H9 (cell line): ENCODE results near the gene LGALS4. TPM values are rescaled to one million over a fixed set of nuclear protein-coding genes. Genes with fewer than 3 reads are reported as not detected.
"Not testable (repeated sequence)": the region's sequence is repeated elsewhere in the genome, so short reads cannot be mapped to it uniquely, and the experiment has no call there.

ENCODE experiments used
- DNase-seq: peaks from one replicate; pipeline ENCODE4 v3.0.0-alpha.2; 2017
- H2AFZ ChIP-seq: one replicate; pipeline ENCODE4 v1.6.1; 2013; ENCODE audit warnings: mild to moderate bottlenecking, low read length, control low read depth, moderate library complexity
- H2AK5ac ChIP-seq: 2 replicates; pipeline ENCODE4 v1.6.1; 2013; ENCODE audit warnings: low read length, control low read depth, mixed read lengths; ENCODE audit not compliant: insufficient read length
- H2BK120ac ChIP-seq: one replicate; pipeline ENCODE4 v1.6.1; 2013; ENCODE audit warnings: low read depth, mild to moderate bottlenecking, low read length, control low read depth, inconsistent platforms; ENCODE audit not compliant: poor library complexity, severe bottlenecking
- H2BK12ac ChIP-seq: 2 replicates; pipeline ENCODE4 v1.6.1; 2013; ENCODE audit warnings: low read length, control low read depth, mixed read lengths, low read depth; ENCODE audit not compliant: insufficient read length
- H2BK15ac ChIP-seq: 2 replicates; pipeline ENCODE4 v1.6.1; 2013; ENCODE audit warnings: low read depth, low read length, control low read depth
- H2BK20ac ChIP-seq: one replicate; pipeline ENCODE4 v1.6.1; 2013; ENCODE audit warnings: low read depth, mild to moderate bottlenecking, low read length, control low read depth, inconsistent platforms; ENCODE audit not compliant: poor library complexity, severe bottlenecking
- H2BK5ac ChIP-seq: 2 replicates; pipeline ENCODE4 v1.6.1; 2013; ENCODE audit warnings: low read length, control low read depth, mixed read lengths; ENCODE audit not compliant: insufficient read length
- H3K14ac ChIP-seq: 2 replicates; pipeline ENCODE4 v1.6.1; 2013; ENCODE audit warnings: low read length, control low read depth; ENCODE audit not compliant: insufficient read depth
- H3K18ac ChIP-seq: 2 replicates; pipeline ENCODE4 v1.6.1; 2013; ENCODE audit warnings: low read depth, mild to moderate bottlenecking, mixed read lengths, low read length, control low read depth; ENCODE audit not compliant: insufficient read length
- H3K23ac ChIP-seq: 2 replicates; pipeline ENCODE4 v1.6.1; 2013; ENCODE audit warnings: low read length, control low read depth, mixed read lengths, low read depth; ENCODE audit not compliant: insufficient read length
- H3K23me2 ChIP-seq: 2 replicates; pipeline ENCODE4 v1.6.1; 2013; ENCODE audit warnings: low read depth, mild to moderate bottlenecking, mixed read lengths, low read length, control low read depth; ENCODE audit not compliant: insufficient read length, poor library complexity, severe bottlenecking
- H3K27ac ChIP-seq: 2 replicates; pipeline ENCODE4 v1.5.1; 2013; ENCODE audit warnings: low read length, control low read depth, mixed read lengths, low read depth; ENCODE audit not compliant: insufficient read length
- H3K27me3 ChIP-seq: 2 replicates; pipeline ENCODE4 v1.6.1; 2013; ENCODE audit warnings: low read length, control low read depth, inconsistent platforms; ENCODE audit not compliant: insufficient read depth
- H3K4ac ChIP-seq: 2 replicates; pipeline ENCODE4 v1.6.1; 2013; ENCODE audit warnings: low read depth, mild to moderate bottlenecking, control low read depth, inconsistent platforms, low read length, moderate library complexity
- H3K4me1 ChIP-seq: 2 replicates; pipeline ENCODE4 v1.6.1; 2013; ENCODE audit warnings: low read length, control low read depth, inconsistent platforms; ENCODE audit not compliant: insufficient read depth
- H3K4me2 ChIP-seq: 2 replicates; pipeline ENCODE4 v1.6.1; 2013; ENCODE audit warnings: low read length, control low read depth, mixed read lengths; ENCODE audit not compliant: insufficient read length, insufficient read depth
- H3K56ac ChIP-seq: 2 replicates; pipeline ENCODE4 v1.6.1; 2013; ENCODE audit warnings: low read depth, mild to moderate bottlenecking, mixed read lengths, low read length, control low read depth; ENCODE audit not compliant: insufficient read length
- H3K79me1 ChIP-seq: 2 replicates; pipeline ENCODE4 v1.6.1; 2013; ENCODE audit warnings: low read depth, mild to moderate bottlenecking, moderate library complexity, low read length, control low read depth, inconsistent platforms; ENCODE audit not compliant: insufficient read depth, poor library complexity, severe bottlenecking
- H3K79me2 ChIP-seq: 2 replicates; pipeline ENCODE4 v1.6.1; 2013; ENCODE audit warnings: low read length, control low read depth, inconsistent platforms; ENCODE audit not compliant: insufficient read depth
- H3K9ac ChIP-seq: 2 replicates; pipeline ENCODE4 v1.6.1; 2013; ENCODE audit warnings: low read length, control low read depth, mixed read lengths; ENCODE audit not compliant: insufficient read length; ENCODE audit errors: extremely low read depth
- H3K9me3 ChIP-seq: one replicate; pipeline ENCODE4 v1.6.1; 2013; ENCODE audit warnings: low read depth, low read length, inconsistent platforms; ENCODE audit not compliant: control insufficient read depth
- H3T11ph ChIP-seq: one replicate; pipeline ENCODE4 v1.6.1; 2013; ENCODE audit warnings: mild to moderate bottlenecking, low read length, control low read depth, inconsistent platforms
- H4K20me1 ChIP-seq: one replicate; pipeline ENCODE4 v1.6.1; 2013; ENCODE audit not compliant: control insufficient read depth, insufficient read length, insufficient read depth
- H4K5ac ChIP-seq: 2 replicates; pipeline ENCODE4 v1.6.1; 2013; ENCODE audit warnings: low read depth, mild to moderate bottlenecking, mixed read lengths, low read length, control low read depth; ENCODE audit not compliant: insufficient read length
- H4K8ac ChIP-seq: replicated peaks from 2 replicates; pipeline ENCODE4 v1.6.1; 2013; ENCODE audit warnings: low read length, control low read depth, mixed read lengths, low read depth; ENCODE audit not compliant: insufficient read length
- H4K91ac ChIP-seq: 2 replicates; pipeline ENCODE4 v1.6.1; 2013; ENCODE audit warnings: low read depth, mild to moderate bottlenecking, moderate library complexity, mixed read lengths, low read length, control low read depth; ENCODE audit not compliant: insufficient read length
- H3K27ac Mint-ChIP-seq, 3 experiments: 2 replicates in 2 of 3; 3 replicates in 1 of 3; pipeline ENCODE4 v1.8.0; 2020 to 2021; ENCODE audit warnings: mixed read lengths in 3 of 3, mild to moderate bottlenecking in 1 of 3, moderate library complexity in 1 of 3
- H3K27me3 Mint-ChIP-seq: 2 replicates; pipeline ENCODE4 v1.8.0; 2021; ENCODE audit warnings: low read depth, mild to moderate bottlenecking, moderate library complexity, mixed read lengths
- H3K36me3 Mint-ChIP-seq, 3 experiments: 2 replicates in 2 of 3; 3 replicates in 1 of 3; pipeline ENCODE4 v1.8.0; 2020 to 2021; ENCODE audit warnings: low read depth in 3 of 3, mixed read lengths in 3 of 3; ENCODE audit not compliant: insufficient read depth in 1 of 3
- H3K4me1 Mint-ChIP-seq, 2 experiments: 2 replicates each; pipeline ENCODE4 v1.8.0; 2020; ENCODE audit warnings: mixed read lengths in 2 of 2
- H3K4me3 Mint-ChIP-seq, 2 experiments: 2 replicates in 1 of 2; 3 replicates in 1 of 2; pipeline ENCODE4 v1.8.0; 2020 to 2021; ENCODE audit warnings: mild to moderate bottlenecking in 2 of 2, mixed read lengths in 2 of 2, moderate library complexity in 1 of 2
- H3K9me3 Mint-ChIP-seq, 2 experiments: 2 replicates in 1 of 2; 3 replicates in 1 of 2; pipeline ENCODE4 v1.8.0; 2020; ENCODE audit warnings: mild to moderate bottlenecking in 2 of 2, mixed read lengths in 2 of 2, moderate library complexity in 1 of 2
- WGBS: extraction: QIAGEN DNeasy Blood & Tissue Kit; methylation state at CpG from one replicate; pipeline ENCODE4 v1.1.7; 2013; ENCODE audit warnings: missing lambda C conversion rate, low lambda C conversion rate, mixed read lengths; ENCODE audit not compliant: insufficient read length; ENCODE audit errors: extremely low coverage; 5-methylcytosine and 5-hydroxymethylcytosine counted together
- total RNA-seq: library from RNA; stranded (reverse); gene quantifications from 2 replicates; pipeline ENCODE4 v1.2.1, GENCODE V29; 2021
- TF ChIP-seq, protein P1 (sequence below): fragments of 200-600 bp; sonication (generic); conservative IDR thresholded peaks from 3 replicates; pipeline ENCODE4 v1.8.0; 2021; ENCODE audit warnings: antibody characterized with exemption, mild to moderate bottlenecking

LGALS4 gene
- total RNA-seq, 1 experiment from 2014 or later = 0.68 TPM

DNA sequence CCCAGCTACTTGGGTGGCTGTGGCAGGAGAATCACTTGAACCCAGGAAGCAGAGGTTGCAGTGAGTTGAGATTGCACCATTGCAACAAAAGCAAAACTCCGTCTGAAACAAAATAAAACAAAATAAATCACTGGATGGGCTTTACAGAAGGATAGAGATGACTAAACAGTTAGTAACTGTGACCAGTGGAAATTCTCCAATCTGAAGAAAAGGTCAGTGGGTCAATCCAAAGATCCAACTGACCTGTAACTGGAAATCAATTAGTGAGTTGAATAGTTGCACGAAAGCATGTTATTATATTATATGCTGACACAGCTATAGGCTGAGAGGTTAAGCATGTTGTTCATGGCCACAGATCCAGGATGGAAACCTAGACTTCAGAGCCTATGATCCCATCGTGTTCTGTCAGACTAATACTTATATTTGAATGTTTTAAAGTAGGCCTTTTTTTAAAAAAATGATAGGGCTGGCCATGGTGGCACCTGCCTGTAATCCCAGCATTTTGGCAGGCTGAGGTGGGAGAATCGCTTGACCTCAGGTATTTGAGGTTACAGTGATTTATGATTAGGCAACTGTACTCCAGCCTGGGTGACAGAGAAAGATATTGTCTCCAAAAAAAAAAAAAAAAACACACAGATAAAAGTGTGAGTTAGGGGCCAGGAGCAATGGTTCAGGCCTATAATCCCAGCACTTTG is 17.4 kb upstream of the LGALS4 start:
- Histone ChIP-seq H2AK5ac (no peak overlapping the region), H4K91ac (no peak overlapping the region), H2BK120ac (no peak overlapping the region), H2BK12ac (no peak overlapping the region), H3K56ac (no peak overlapping the region), H3K23ac (no peak overlapping the region), H4K20me1 (no peaks in the 10 kb centered on the region), H3K18ac (no peak overlapping the region), H3K4me2 (no peak overlapping the region), H3K79me2 (0 out of 2 replicates have a peak, but pooled peaks cover 2% of the 10 kb centered on the region), H3K9ac (no peak overlapping the region), H2BK20ac (no peak overlapping the region), H3K27me3 (no peaks in the 10 kb centered on the region), H3K79me1 (no peaks in the 10 kb centered on the region), H3K27ac (no peak overlapping the region), H3K4me1 (peaks cover 2% of the 10 kb centered on the region; the same call in 1 of the 2 replicates), H3K4ac (no peak overlapping the region), H3T11ph (no peak overlapping the region), H2BK15ac (no peak overlapping the region), H3K9me3 (no peaks in the 10 kb centered on the region), H3K23me2 (peaks cover 8% of the 10 kb centered on the region), H3K14ac (no peak overlapping the region), H2BK5ac (no peak overlapping the region), H2AFZ (no peak overlapping the region), H4K8ac (no peak overlapping the region), H4K5ac (no peak overlapping the region)
- peak overlapping the region; percentile 69 to 80 for H3K4me3 Mint-ChIP-seq
- H3K27ac Mint-ChIP-seq = no peak overlapping the region
- WGBS = no CpG with 5 or more reads among the region's 4 CpGs
- H3K4me1 Mint-ChIP-seq = peaks cover 27 to 33% of the 10 kb centered on the region in 2 experiments
- TF ChIP-seq, protein P1, sequence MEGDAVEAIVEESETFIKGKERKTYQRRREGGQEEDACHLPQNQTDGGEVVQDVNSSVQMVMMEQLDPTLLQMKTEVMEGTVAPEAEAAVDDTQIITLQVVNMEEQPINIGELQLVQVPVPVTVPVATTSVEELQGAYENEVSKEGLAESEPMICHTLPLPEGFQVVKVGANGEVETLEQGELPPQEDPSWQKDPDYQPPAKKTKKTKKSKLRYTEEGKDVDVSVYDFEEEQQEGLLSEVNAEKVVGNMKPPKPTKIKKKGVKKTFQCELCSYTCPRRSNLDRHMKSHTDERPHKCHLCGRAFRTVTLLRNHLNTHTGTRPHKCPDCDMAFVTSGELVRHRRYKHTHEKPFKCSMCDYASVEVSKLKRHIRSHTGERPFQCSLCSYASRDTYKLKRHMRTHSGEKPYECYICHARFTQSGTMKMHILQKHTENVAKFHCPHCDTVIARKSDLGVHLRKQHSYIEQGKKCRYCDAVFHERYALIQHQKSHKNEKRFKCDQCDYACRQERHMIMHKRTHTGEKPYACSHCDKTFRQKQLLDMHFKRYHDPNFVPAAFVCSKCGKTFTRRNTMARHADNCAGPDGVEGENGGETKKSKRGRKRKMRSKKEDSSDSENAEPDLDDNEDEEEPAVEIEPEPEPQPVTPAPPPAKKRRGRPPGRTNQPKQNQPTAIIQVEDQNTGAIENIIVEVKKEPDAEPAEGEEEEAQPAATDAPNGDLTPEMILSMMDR = no peak
- H3K27me3 Mint-ChIP-seq = no peaks in the 10 kb centered on the region
- H3K9me3 Mint-ChIP-seq = no peaks in the 10 kb centered on the region; a peak in 1 of 5 replicates
- DNase-seq = no peak
- peaks cover 18 to 47% (median 32%) of the 10 kb centered on the region in 3 experiments for H3K36me3 Mint-ChIP-seq

DNA sequence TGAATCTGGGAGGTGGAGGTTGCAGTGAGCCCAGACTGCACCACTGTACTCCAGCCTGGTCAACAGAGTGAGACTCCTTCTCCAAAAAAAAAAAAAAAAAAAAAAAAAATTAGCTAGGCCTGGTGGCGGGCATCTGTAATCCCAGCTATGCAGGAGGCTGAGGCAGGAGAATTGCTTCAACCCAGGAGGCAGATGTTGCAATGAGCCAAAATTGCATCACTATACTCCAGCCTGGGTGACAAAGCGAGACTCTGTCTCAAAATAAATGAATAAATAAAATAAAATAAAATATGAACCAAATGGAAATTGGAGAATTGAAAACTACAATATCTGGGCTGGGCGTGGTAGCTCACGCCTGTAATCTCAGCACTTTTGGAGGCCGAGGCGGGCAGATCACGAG is 16.5 kb upstream of the LGALS4 start:
- not testable (repeated sequence) for H3K23me2 ChIP-seq, H2BK5ac ChIP-seq, H3K79me1 ChIP-seq, H3K56ac ChIP-seq, H4K91ac ChIP-seq, H3K27ac ChIP-seq, H3K27me3 ChIP-seq, H2AFZ ChIP-seq, DNase-seq, H3K18ac ChIP-seq, H4K20me1 ChIP-seq, H2BK12ac ChIP-seq, H3T11ph ChIP-seq, H3K9me3 ChIP-seq, H3K27ac Mint-ChIP-seq, H4K5ac ChIP-seq, H3K4me3 Mint-ChIP-seq, H3K14ac ChIP-seq, H3K4me1 ChIP-seq, H3K79me2 ChIP-seq, H2BK120ac ChIP-seq, H2BK20ac ChIP-seq, H2BK15ac ChIP-seq, H3K9ac ChIP-seq, H4K8ac ChIP-seq, H3K4ac ChIP-seq, H3K23ac ChIP-seq, H2AK5ac ChIP-seq, H3K4me2 ChIP-seq, H3K9me3 Mint-ChIP-seq, H3K27me3 Mint-ChIP-seq
- Mint-ChIP-seq H3K36me3 (peaks cover 18 to 41% (median 32%) of the 10 kb centered on the region in 3 experiments), H3K4me1 (peaks cover 37 to 43% of the 10 kb centered on the region in 2 experiments)
- no CpG with 5 or more reads among the region's 7 CpGs for WGBS
